Panc1 (cell line): ENCODE data around the gene CAPN10. TPM values are rescaled to one million over a fixed set of nuclear protein-coding genes. Genes with fewer than 3 reads are reported as not detected.

Experiments
- ATAC-seq: fragments of 200-7000 bp; cut with Tn5 transposase; 2 replicates; pipeline ENCODE4 v1.9.1; 2020; ENCODE audit warnings: mild to moderate bottlenecking, moderate library complexity
- BruUV-seq: library from RNA; stranded (reverse); fragments of 400-500 nt; replicated peaks from 2 replicates; lab custom pipeline; 2021; lab: Mats Ljungman, UMichigan
- CTCF ChIA-PET: fragments of 300-600 bp; sonication (Branson Sonifier 250); formaldehyde crosslinking; loops from one replicate; lab custom pipeline; 2022; ENCODE audit warnings: antibody characterized with exemption; lab: Charles Lee
- POLR2A ChIA-PET: fragments of 300-600 bp; sonication (Branson Sonifier 250); formaldehyde crosslinking; loops from one replicate; lab custom pipeline; 2022; ENCODE audit warnings: antibody characterized with exemption; lab: Charles Lee
- DNase-seq: peaks from one replicate; pipeline ENCODE4 v3.0.0-alpha.2; 2010; ENCODE audit warnings: low read depth, low spot score
- H3K27ac ChIP-seq: 2 replicates; pipeline ENCODE4 v1.5.1; 2011; ENCODE audit warnings: mild to moderate bottlenecking, low read length, inconsistent platforms
- H3K27me3 ChIP-seq: fragments of 200-500 bp; sonication (Bioruptor generic); 2 replicates; pipeline ENCODE4 v1.6.0; 2014; ENCODE audit warnings: low read length, inconsistent platforms; ENCODE audit not compliant: control insufficient read depth, insufficient read depth
- H3K36me3 ChIP-seq: fragments of 200-500 bp; sonication (Bioruptor generic); 2 replicates; pipeline ENCODE4 v1.5.1; 2014; ENCODE audit warnings: inconsistent platforms, mild to moderate bottlenecking, low read length, moderate library complexity; ENCODE audit not compliant: control insufficient read depth, insufficient read depth
- H3K4me1 ChIP-seq: 2 replicates; pipeline ENCODE4 v1.5.1; 2011; ENCODE audit warnings: inconsistent platforms, mild to moderate bottlenecking, low read length, moderate library complexity; ENCODE audit not compliant: control insufficient read depth, insufficient read depth
- H3K4me3 ChIP-seq, 2 experiments: 2 replicates each; pipeline ENCODE4 v1.5.1; 2011 to 2012; ENCODE audit warnings: low read depth in 2 of 2, low read length in 2 of 2, mild to moderate bottlenecking in 2 of 2, inconsistent platforms in 1 of 2, moderate library complexity in 1 of 2
- H3K9me3 ChIP-seq: fragments of 200-500 bp; sonication (Bioruptor generic); 2 replicates; pipeline ENCODE4 v1.5.1; 2014; ENCODE audit warnings: low read depth, mild to moderate bottlenecking, inconsistent platforms, low read length, moderate library complexity; ENCODE audit not compliant: control insufficient read depth, insufficient read depth
- CTCF ChIP-seq: fragments of 450-650 bp; IDR thresholded peaks from 2 replicates; pipeline ENCODE4 v1.5.1; 2017; ENCODE audit warnings: mild to moderate bottlenecking
- POLR2AphosphoS5 ChIP-seq: IDR thresholded peaks from 2 replicates; pipeline ENCODE4 v1.6.1; 2012; ENCODE audit warnings: mild to moderate bottlenecking, low read depth, low read length, moderate library complexity
- REST ChIP-seq, 2 experiments: IDR thresholded peaks; 2 replicates each; pipeline ENCODE4 v1.6.1; 2011 to 2012; ENCODE audit warnings: low read depth in 2 of 2, control low read depth in 1 of 2, low read length in 1 of 2, mild to moderate bottlenecking in 1 of 2, moderate library complexity in 1 of 2; ENCODE audit not compliant: insufficient read depth in 1 of 2
- SIN3A ChIP-seq: IDR thresholded peaks from 2 replicates; pipeline ENCODE4 v1.6.1; 2012; ENCODE audit warnings: low read depth, mild to moderate bottlenecking, low read length, moderate library complexity, borderline replicate concordance; ENCODE audit not compliant: insufficient read depth
- TCF7L2 ChIP-seq: IDR thresholded peaks from 2 replicates; pipeline ENCODE4 v1.6.1; 2011; ENCODE audit warnings: mild to moderate bottlenecking, low read depth, low read length, inconsistent platforms
- in situ Hi-C: cut with HindIII; loops from 2 replicates; pipeline ENCODE4 v1.10.0; 2016; ENCODE audit warnings: low sequenced_read_pairs, low pct_unique_long_range_greater_than_20kb
- intact Hi-C: fragments of 100-400 bp; cut with micrococcal nuclease; formaldehyde crosslinking; loops from one replicate; pipeline ENCODE4 v1.10.0; 2022; ENCODE audit not compliant: unreplicated experiment
- total RNA-seq: library from RNA; stranded (reverse); gene quantifications from one replicate; pipeline ENCODE4 v1.2.1, GENCODE V29; 2021; ENCODE audit not compliant: unreplicated experiment

The CAPN10 gene
- total RNA-seq, 1 experiment from 2014 or later = 38.6 TPM

- ChIA-PET CTCF (no interaction called here), POLR2A (no interaction called here)
- TF ChIP-seq POLR2AphosphoS5 (no peak), CTCF (no peak), REST (IDR thresholded peaks at IDR 0.05; ENCODE audit: insufficient read depth in 1 of 2, low read depth in 2 of 2, low read length in 1 of 2) (no peak), SIN3A (no peak), TCF7L2 (no peak)
- DNase-seq = no peak
- ATAC-seq = no peak
- intact Hi-C loops (loop anchor here (5.0 kb wide), 1 partner anchor 43 kb away; no protein-coding TSS in a partner anchor), in situ Hi-C loops (no loop called here)
- Histone ChIP-seq H3K9me3 (no peaks in the 10 kb centered on the region), H3K27ac (no peak overlapping the region), H3K4me3 (no peak overlapping the region), H3K36me3 (no peaks in the 10 kb centered on the region; the same call in 1 of the 2 replicates), H3K27me3 (no peaks in the 10 kb centered on the region), H3K4me1 (peaks cover 27% of the 10 kb centered on the region)
- no TSS peak for BruUV-seq
Measured at GRCh38 chr2:240555541-240556250, 30.8 kb upstream of the CAPN10 start.

GRCh38 chr2:240556553-240557100, 29.9 kb upstream of the CAPN10 start:
- Histone ChIP-seq H3K4me1 (peaks cover 29% of the 10 kb centered on the region), H3K27me3 (no peaks in the 10 kb centered on the region), H3K4me3 (no peak overlapping the region), H3K9me3 (no peaks in the 10 kb centered on the region), H3K27ac (peak overlapping the region; percentile 61), H3K36me3 (peaks cover 2% of the 10 kb centered on the region)
- no TSS peak for BruUV-seq
- TF ChIP-seq TCF7L2 = no peak
- no peak for TF ChIP-seq SIN3A
- no peak for TF ChIP-seq REST (IDR thresholded peaks at IDR 0.05; ENCODE audit: insufficient read depth in 1 of 2, low read depth in 2 of 2, low read length in 1 of 2)
- peak; percentile 90 for TF ChIP-seq CTCF
- no peak for TF ChIP-seq POLR2AphosphoS5
- in situ Hi-C loops = no loop called here
- intact Hi-C loops = loop anchor here (5.0 kb wide), 1 partner anchor 44 kb away; no protein-coding TSS in a partner anchor
- no peak for ATAC-seq
- ChIA-PET POLR2A (no interaction called here), CTCF (interaction anchor here (1.0 kb wide), 1 partner anchor 43 kb away, joined by 4 read pairs; no protein-coding TSS in a partner anchor)
- no peak for DNase-seq
